ENCODE data around the gene PDIA5. TPM values are rescaled to one million over a fixed set of nuclear protein-coding genes. Genes with fewer than 3 reads are reported as not detected.

PDIA5 gene
- total RNA-seq, 2 donors from 2014 or later, result 36.5 to 40.1 TPM

GRCh38 chr3:123201223-123201556 is 134.4 kb downstream of the PDIA5 start:
- Histone ChIP-seq H3K9ac (ENCODE audit: low read depth in 2 of 2, low read length in 2 of 2) (peak overlapping the region; percentile 87 to 93), H3K27me3 (no peaks in the 10 kb centered on the region), H3K4me1 (no peaks in the 10 kb centered on the region), H3K4me3 (peak overlapping the region; percentile 71), H3K36me3 (no peaks in the 10 kb centered on the region), H3K9me3 (no peaks in the 10 kb centered on the region), H3K27ac (peak overlapping the region; percentile 68)
- TF ChIP-seq CTCF (IDR thresholded peaks at IDR 0.05), result no peak
- intact Hi-C loops (cut with DNase I), result no loop called here
- no peak for DNase-seq

- no peaks in the 10 kb centered on the region for H3K9me3 ChIP-seq
- H3K27ac ChIP-seq, result peak within 1 kb of the TSS; percentile 68
- no peaks in the 10 kb centered on the region for H3K36me3 ChIP-seq
- no peak for TF ChIP-seq CTCF (IDR thresholded peaks at IDR 0.05)
- peak within 1 kb of the TSS; percentile 71 for H3K4me3 ChIP-seq
- H3K9ac ChIP-seq (ENCODE audit: low read depth in 2 of 2, low read length in 2 of 2), result peak within 1 kb of the TSS; percentile 93 to 95
- DNase-seq, result peak; percentile 97
- intact Hi-C loops (cut with DNase I), result no loop called here
- H3K27me3 ChIP-seq, result no peaks in the 10 kb centered on the region
- H3K4me1 ChIP-seq, result no peaks in the 10 kb centered on the region
Measured at GRCh38 chr3:123201557-123202427, 135.0 kb downstream of the PDIA5 start, which contains the start of gene SEC22A. Gene SEC22A (plus strand): TSS chr3:123201943. CDS start chr3:123209218, 7,275 bp downstream.

GRCh38 chr3:123202451-123202850 is 135.6 kb downstream of the PDIA5 start:
- Histone ChIP-seq H3K36me3 (no peaks in the 10 kb centered on the region), H3K4me3 (peak overlapping the region; percentile 71), H3K9me3 (no peaks in the 10 kb centered on the region), H3K4me1 (no peaks in the 10 kb centered on the region), H3K9ac (ENCODE audit: low read depth in 2 of 2, low read length in 2 of 2) (peak overlapping the region; percentile 93 to 95), H3K27me3 (no peaks in the 10 kb centered on the region), H3K27ac (peak overlapping the region; percentile 68)
- intact Hi-C loops (cut with DNase I), result no loop called here
- DNase-seq, result no peak
- no peak for TF ChIP-seq CTCF (IDR thresholded peaks at IDR 0.05)

Small RNA genes within 50 kb of the gene (microRNA-seq; reads per million reads assigned to microRNA genes)
- gene MIR7110, result not detected

Other genes with a start within 250 kb of the PDIA5 start
- gene SEMA5B, start 39.3 kb upstream of the PDIA5 start, total RNA-seq, result 1 to 10 TPM in 1 of 2 donors, under 1 TPM in 1; 0.40 to 1.3 TPM
- gene SEC22A, start 134.9 kb downstream of the PDIA5 start, total RNA-seq, result 10 to 100 TPM; 15.6 to 18.7 TPM

All from colonic mucosa (tissue), 4 donors.